ENCODE measurements around the gene SFTA2.
"Not testable (repeated sequence)": the region's sequence is repeated elsewhere in the genome, so short reads cannot be mapped to it uniquely, and the experiment has no call there.

SFTA2 gene

DNA sequence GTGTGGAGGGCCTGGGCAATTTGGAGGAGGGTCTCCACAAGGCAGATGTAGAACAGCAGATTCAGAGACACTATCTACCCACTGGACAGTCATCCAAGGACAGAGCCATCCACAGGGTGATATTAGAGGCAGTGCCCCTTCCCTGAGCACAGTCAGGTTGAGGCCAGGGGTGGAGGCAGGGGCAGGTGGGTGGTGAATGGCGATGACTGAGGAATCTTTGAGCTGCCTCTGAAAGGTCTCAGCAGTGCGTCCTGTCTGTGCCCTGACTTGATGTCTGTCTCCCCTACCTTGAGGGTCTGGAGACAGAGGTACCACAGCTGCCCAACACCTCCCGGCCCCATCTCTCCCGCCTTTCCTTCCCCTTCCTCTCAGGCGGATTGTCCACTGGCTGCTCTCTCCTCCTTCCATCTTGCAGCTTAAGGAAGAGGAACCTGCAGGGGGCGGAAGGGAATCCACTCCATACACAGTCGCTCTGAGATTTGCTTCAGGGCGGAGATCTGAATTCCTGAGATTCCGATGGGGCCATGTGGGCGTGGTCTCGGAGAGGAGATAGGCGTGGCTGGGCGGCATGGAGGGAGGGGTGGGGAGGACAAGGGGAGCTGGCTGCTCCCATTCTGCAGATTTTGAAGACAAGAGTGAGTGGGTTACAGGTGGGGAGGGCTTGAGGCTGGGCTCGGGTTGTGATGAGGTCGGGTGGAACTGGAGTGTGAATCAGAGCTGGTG is 10.5 kb upstream of the SFTA2 start:
- ATAC-seq (no peak), DNase-seq (no peak)

DNA sequence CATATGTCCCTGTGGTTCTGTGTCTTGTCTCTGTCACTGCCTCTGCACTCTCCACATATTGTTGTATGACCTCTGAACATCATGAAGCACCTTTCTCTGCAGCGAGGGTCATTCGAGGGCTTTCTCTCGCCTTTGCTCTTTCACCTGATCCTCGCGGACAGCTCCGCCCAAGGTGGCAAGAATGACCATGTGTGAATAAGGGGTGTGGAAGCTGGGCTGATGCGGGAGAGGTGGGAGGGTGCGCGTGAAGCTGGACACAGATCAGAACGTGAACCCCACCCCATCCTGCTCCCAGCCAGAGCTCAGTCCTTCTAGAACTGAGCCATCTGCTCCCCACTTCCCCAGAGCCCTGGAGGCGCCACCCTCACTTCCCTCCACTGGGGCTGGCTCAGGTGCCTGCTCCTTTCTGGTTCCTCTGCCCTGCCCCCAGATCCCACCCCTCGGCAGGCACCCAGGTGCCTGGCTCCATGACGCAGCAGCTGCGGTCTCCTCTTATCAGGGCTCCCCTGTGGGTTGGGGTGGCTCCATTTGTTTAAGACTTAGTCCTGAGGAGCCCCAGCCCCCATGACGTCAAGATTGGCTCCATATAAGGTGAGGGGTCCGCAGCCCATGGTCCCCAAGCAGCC is 8.5 kb upstream of the SFTA2 start, which contains the start of gene MUCL3:
TSS of gene MUCL3 (plus strand) at position 613 of the 626 bp plus-strand sequence. CDS start 27 bp downstream, outside the sequence.
- no peak for ATAC-seq
- no peak for DNase-seq

DNA sequence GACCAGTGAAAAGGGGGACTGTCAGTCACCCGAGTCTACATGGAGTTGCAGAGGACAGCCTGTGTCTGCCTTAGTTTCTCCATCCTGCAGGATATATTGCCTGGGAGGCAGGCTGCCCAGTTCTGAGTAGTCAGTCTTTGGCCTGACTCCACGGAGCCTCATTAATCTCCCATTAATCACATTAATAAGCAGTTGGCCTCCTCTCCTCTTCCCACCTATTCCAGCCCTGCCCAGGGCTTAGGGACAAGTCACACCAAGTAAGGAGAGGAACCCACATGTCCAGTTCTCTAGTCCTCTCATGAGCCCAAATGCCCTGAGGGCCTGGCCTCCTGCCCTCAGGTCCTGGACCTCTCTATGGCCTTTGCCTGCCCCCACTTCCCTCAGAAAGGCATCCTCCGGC is 7.5 kb upstream of the SFTA2 start:
- ATAC-seq (no peak), DNase-seq (no peak)

- no peak for DNase-seq
- no peak for ATAC-seq
These were observed 6.8 kb upstream of the SFTA2 start for GRCh38 chr6:30938730-30939129.

GRCh38 chr6:30937265-30937664 is 5.3 kb upstream of the SFTA2 start:
- ATAC-seq (no peak), DNase-seq (no peak)

DNA sequence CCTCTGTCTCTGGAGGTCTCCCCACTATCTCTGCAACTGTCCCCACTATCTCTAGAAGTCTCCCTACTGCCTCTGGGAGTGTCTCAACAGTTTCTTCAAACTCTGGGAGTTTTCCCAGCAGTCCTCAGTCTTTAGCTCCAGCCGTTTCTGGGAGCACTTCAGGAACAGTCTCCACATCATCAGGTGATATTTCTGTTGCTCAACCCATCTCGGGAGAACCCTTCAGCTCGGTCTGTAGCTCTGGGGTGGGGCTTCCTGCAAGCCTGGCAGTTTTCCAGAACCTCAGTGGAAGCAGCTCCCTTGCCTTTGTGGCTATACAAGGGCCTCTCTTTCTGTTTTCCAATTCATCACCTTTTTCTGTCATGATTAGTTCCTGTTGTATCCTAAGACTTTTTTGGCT is 3.0 kb upstream of the SFTA2 start:
- DNase-seq (no peak), ATAC-seq (no peak)

- DNase-seq (no peak), ATAC-seq (no peak)
These were observed 845 bp upstream of the SFTA2 start for GRCh38 chr6:30932665-30933365.

DNA sequence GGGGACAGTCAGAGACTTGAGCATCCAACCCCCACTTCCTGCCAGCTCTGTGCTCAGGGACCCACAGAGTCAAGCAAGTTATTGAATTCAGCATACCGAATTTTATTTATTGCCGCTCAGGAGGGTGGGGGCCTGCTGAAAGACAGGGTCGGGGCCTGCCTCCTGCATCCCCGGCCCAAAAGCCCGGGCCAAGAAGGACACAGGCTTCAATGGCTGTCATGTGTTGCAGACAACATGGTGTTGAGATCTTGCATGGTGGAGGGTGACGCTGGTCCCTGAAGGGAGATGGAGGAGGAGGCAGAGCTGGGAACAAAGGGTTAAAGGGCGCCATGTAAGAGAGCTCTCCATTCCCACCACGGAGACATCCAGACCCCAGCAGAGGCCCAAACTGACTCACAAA is 698 bp downstream of the SFTA2 start:
- DNase-seq (no peak), ATAC-seq (no peak)

DNA sequence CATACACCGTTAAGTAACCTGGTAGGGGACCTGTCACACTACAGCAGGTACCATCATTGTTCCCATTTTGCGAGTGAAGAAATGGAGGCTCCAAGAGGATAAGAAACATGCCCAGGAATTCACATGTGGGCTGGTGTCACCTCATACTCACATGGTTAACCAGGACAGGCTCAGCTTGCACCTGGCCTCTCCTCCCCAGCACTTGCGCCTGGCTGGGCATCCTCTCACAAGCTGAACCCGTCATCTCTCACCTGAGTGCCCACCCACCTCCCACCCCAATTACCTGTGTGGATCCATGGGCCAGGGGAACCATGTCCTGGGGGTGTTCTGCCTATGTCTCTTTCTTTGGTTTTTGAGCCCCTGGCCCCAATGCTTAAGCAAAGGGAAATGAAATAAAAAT is 1.5 kb downstream of the SFTA2 start:
- ATAC-seq (no peak), DNase-seq (no peak)

- DNase-seq (no peak), ATAC-seq (no peak)
These were observed 3.3 kb downstream of the SFTA2 start for GRCh38 chr6:30928677-30929076.

DNA sequence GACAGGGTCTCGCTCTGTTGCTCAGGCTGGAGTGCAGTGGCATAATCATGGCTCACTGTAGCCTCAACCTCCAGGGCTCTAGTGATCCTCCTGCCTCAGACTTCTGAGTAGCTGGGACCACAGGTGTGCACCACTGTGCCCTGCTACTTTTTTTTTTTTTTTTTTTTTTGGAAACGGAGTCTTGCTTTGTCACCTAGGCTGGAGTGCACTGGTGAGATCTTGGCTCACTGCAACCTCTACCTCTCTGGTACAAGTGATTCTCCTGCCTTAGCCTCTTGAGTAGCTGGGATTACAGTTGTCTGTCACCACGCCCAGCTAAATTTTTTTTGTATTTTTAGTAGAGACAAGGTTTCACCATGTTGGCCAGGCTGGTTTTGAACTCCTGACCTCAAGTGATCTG is 4.9 kb downstream of the SFTA2 start:
- ATAC-seq, result not testable (repeated sequence)

DNA sequence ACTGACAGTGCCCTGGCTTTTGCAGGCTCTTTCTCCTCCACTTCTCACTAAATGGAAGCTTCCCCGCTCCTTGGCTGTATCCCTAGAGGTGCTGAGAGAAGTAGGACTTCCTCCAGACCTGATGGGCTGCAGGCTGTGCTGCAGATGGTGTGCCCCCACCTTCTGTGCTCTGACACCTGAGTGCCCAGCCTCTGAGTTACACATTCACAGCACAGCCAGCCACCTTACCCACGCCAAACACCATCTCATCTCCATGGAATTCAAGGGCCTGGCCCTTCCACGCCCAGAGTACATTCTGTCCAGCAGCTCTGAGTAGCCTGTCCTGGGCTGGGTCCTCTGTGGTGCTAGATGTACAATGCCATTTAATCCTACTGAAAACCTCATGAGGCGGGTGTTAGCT is 5.3 kb downstream of the SFTA2 start:
- ATAC-seq (no peak), DNase-seq (no peak)

More for the DNA sequence above, 4.9 kb downstream of the SFTA2 start:
- not testable (repeated sequence) for DNase-seq

- DNase-seq, ATAC-seq: not testable (repeated sequence)
These were observed 7.8 kb downstream of the SFTA2 start for GRCh38 chr6:30924040-30924627.

- no peak for ATAC-seq
- no peak for DNase-seq
These were observed 9.5 kb downstream of the SFTA2 start for GRCh38 chr6:30922447-30922852.

DNA sequence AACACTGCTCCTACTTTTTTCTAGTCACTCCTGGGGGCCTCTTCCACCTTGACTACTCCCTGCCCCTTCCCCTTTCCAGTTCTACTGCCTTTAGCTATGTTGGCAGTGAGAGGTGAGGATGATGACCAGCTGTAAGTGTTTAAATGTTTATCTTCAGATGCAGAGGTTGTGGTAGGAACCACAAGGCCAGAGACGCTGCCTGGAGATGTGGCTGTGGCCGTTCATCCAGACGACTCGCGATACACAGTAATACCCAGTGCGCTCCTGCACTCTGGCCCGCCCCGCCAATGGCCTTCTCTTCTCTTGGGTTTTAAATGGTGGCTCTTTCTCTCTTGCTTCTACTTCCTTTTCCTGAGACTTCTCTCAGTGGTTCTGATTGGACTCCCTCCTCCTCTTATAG is 13.3 kb downstream of the SFTA2 start:
- DNase-seq (no peak), ATAC-seq (no peak)

DNA sequence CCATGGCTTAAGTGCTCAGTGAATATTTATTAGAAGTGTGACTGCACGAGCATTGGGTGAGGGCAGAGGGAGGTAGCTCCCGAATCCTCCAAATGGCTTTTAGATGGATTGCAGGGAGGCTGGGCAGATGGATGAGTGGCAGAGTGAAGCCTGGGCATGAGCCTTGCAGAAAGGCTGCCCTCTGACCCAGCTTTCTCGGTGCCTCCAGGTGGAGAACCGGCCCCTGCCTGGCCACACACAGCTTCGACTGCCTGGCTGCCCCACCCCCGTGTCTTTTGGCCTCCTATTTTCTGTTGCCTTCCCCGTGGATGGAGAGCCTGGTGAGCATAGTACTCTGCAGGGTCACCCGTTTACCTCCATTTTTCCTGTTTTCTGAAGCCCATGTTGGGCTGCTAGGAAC is 14.5 kb downstream of the SFTA2 start:
- DNase-seq (no peak), ATAC-seq (no peak)

DNA sequence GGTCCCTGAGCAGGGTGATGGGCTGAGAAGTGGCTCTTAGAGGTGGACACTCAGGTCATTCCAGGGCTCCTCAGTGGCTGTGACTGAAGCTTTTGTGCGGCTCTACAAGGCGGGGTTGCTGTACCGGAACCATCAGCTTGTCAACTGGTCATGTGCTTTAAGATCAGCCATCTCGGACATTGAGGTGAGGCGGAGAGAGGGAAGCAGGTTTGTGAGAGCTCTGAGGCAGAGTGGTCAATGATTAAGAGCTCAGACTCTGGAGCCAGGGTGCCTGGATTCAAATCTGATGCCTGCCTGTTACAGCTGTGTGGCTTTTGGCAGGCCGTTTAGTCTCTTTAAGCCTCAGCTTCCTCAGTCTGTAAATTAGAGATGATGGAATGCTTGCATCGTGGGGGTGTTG is 14.9 kb downstream of the SFTA2 start:
- ATAC-seq (no peak), DNase-seq (no peak)

DNA sequence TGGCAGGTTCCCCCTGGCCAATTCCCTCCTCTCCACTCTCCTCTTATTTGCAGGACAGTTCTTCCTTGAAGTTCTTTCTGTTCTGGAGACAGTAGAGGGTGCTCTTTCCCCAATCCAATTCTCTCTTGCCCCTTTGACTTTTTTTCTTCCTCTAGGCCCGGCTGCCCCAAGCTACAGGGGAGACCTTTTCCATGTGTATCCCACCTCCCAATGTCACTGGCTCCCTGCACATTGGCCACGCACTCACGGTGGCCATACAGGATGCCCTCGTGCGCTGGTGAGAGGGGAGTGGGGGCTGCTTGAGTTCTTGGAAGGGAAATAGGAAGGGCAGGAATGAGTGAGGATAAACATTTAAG is 16.4 kb downstream of the SFTA2 start:
- ATAC-seq (no peak), DNase-seq (no peak)

GRCh38 chr6:30914854-30915590 is 16.9 kb downstream of the SFTA2 start:
- ATAC-seq (no peak), DNase-seq (peak; percentile 13)

GRCh38 chr6:30914076-30914853 is 17.7 kb downstream of the SFTA2 start, which contains the start of gene VARS2:
VARS2 (plus strand) TSS chr6:30914238; CDS start chr6:30914837, 599 bp downstream.
- peak; percentile 95 for ATAC-seq
- peak; percentile 89 for DNase-seq

DNA sequence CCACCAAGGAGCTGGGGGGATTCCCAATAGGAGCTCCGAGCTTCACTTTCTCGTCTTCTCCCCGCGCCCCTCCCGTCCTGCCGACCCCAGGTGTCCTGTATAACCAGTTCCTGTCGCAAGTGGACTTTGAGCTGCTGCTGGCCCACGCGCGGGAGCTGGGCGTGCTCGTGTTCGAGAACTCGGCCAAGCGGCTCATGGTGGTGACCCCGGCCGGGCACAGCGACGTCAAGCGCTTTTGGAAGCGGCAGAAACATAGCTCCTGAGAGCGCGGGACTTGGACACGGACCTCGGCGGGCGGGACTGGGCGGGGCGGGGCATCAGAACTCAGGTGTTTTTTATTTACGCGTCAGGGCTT is 18.3 kb downstream of the SFTA2 start:
- DNase-seq (no peak), ATAC-seq (peak; percentile 20)

All from stimulated activated naive CD8-positive, alpha-beta T cell treated with anti-CD3 and anti-CD28 coated beads, Interleukin-15, Interleukin-2, amounts not matched to agents 100 U/mL and 50 U/mL, for 24 hours (primary cell).